T-helper 1 cell treated with Interleukin-12 subunit alpha and Interleukin-12 subunit beta and Interleukin-4 antibody, amounts not matched to agents 30 μg/mL and 1 μg/mL, for 36 hours (primary cell): ENCODE results near the gene TMCO1.
A peak's percentile ranks its signal among the peaks of the same experiment; 100 is the strongest.
"Not testable (repeated sequence)": the region's sequence is repeated elsewhere in the genome, so short reads cannot be mapped to it uniquely, and the experiment has no call there.

Source experiments
- H3K27ac Mint-ChIP-seq: one replicate; pipeline ENCODE4 v1.8.0; 2021; ENCODE audit warnings: mild to moderate bottlenecking, mixed read lengths
- H3K27me3 Mint-ChIP-seq: one replicate; pipeline ENCODE4 v1.8.0; 2021; ENCODE audit warnings: low read depth, mixed read lengths
- H3K36me3 Mint-ChIP-seq: one replicate; pipeline ENCODE4 v1.8.0; 2021; ENCODE audit warnings: low read depth, mixed read lengths
- H3K4me1 Mint-ChIP-seq: one replicate; pipeline ENCODE4 v1.8.0; 2021; ENCODE audit warnings: low read depth, mixed read lengths
- H3K4me3 Mint-ChIP-seq: one replicate; pipeline ENCODE4 v1.8.0; 2021; ENCODE audit warnings: mild to moderate bottlenecking, moderate library complexity, mixed read lengths
- H3K9me3 Mint-ChIP-seq: one replicate; pipeline ENCODE4 v1.8.0; 2021; ENCODE audit warnings: mixed read lengths

TMCO1 gene

DNA sequence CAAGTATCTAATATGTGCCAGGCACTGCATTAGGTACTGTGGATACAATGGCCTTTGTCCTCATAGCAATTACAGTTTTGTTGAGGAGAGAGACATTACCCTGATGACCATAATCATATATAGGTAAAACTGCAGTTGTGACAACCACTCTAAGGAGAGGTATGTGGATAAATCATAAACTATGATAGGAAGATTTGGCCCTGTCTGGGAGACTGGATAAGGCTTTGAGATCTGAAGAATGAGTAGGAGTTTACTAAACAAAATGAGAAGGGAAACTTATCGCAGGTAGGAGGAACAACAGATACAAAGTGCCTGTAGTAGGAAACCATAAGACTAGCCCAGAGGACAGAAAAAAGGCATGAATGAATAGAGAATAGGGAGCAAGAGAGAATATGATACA is 4.4 kb downstream of the TMCO1 start:
- no peaks in the 10 kb centered on the region for H3K9me3 Mint-ChIP-seq
- no peak overlapping the region for H3K27ac Mint-ChIP-seq
- no peak overlapping the region for H3K4me3 Mint-ChIP-seq
- H3K4me1 Mint-ChIP-seq: peaks cover 48% of the 10 kb centered on the region
- H3K27me3 Mint-ChIP-seq: no peaks in the 10 kb centered on the region
- peaks cover 57% of the 10 kb centered on the region for H3K36me3 Mint-ChIP-seq

DNA sequence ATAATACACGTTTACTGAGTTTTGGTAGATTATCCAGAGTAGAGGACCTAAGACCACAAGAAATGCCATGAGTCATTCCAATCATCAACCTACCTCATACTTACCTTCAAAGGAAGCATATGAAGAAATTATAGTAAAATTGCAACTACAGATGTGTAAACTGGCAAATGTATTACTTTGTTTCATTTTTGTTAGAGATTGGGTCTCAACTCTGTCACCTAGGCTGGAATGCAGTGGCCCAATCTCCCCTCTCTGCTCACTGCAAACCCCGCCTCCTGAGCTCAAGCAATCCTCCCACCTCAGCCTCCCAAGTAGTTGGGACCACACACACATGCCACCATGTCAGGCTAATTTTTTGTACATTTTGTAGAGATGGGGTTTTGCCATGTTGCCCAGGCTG is 5.2 kb downstream of the TMCO1 start:
- no peaks in the 10 kb centered on the region for H3K9me3 Mint-ChIP-seq
- peaks cover 43% of the 10 kb centered on the region for H3K4me1 Mint-ChIP-seq
- peaks cover 57% of the 10 kb centered on the region for H3K36me3 Mint-ChIP-seq
- H3K27ac Mint-ChIP-seq: no peak overlapping the region
- no peak overlapping the region for H3K4me3 Mint-ChIP-seq
- H3K27me3 Mint-ChIP-seq: no peaks in the 10 kb centered on the region

DNA sequence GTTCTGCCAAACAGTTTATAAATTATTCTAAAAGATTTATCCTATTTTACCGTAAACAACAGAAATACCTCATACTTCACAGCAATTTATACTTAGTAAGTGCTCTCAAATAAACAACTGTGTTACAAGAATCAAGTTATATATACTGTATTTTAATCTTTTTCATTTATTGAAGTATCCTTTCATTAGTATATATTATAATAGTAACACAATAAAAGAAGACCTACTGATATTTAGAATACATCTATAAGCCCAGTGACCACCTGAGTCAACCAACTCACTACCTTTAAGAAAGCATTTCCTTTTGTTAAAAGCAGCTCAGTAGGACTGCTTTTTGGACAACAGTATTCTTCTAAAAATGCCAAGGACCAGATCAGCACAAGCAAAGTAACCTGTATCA is 5.9 kb downstream of the TMCO1 start:
- Mint-ChIP-seq H3K36me3 (peaks cover 53% of the 10 kb centered on the region), H3K27ac (no peak overlapping the region), H3K9me3 (no peaks in the 10 kb centered on the region), H3K27me3 (no peaks in the 10 kb centered on the region), H3K4me3 (no peak overlapping the region), H3K4me1 (peaks cover 36% of the 10 kb centered on the region)

DNA sequence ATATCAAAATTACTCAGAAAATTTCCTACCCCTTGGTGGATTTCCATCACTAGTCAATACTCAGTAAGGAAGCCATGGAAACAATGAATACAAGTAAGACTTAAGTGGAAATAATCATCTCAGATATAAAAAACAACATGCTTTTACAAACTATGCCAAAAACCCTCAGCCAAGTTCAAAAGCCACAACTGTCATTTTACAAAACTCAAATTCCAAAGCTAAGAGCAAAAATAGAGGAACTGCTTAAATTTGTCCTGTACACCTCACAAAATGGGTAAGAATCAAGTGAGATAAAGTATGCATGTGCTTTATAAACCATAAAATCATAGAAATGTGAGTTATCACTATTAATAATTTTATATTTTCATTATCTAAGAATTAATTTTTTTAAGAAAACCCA is 9.6 kb downstream of the TMCO1 start:
- H3K4me1 Mint-ChIP-seq: peaks cover 18% of the 10 kb centered on the region
- H3K36me3 Mint-ChIP-seq: peaks cover 32% of the 10 kb centered on the region
- no peaks in the 10 kb centered on the region for H3K27me3 Mint-ChIP-seq
- no peaks in the 10 kb centered on the region for H3K9me3 Mint-ChIP-seq
- H3K4me3 Mint-ChIP-seq: no peak overlapping the region
- H3K27ac Mint-ChIP-seq: no peak overlapping the region

DNA sequence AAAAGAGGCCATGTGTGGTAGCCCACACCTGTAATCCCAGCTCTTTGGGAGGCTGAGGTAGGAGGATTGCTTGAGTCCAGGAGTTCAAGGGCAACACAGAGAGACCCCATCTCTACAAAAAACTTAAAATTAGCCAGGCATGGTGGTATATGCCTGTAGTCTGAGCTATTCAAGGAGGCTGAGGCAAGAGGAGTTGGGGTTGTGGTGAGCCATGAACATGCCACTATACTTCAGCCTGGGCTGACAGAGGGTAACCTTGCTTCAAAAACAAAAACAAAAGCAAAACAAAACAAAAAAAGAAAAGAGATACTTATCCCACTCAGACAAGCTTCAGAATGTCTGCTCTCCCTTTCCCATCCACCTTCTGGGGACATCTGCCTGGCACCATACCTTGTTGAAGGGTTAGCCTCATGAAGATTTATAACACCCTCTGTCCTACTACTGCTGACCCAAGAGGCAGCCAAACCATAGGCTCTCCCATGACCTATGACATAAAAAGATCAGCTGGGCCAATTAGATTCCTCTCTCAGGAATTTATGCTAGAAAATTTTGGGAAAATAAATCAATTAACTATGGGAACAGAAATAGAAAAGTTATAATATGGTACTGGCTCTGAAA is 13.2 kb downstream of the TMCO1 start:
- H3K9me3 Mint-ChIP-seq: no peaks in the 10 kb centered on the region

DNA sequence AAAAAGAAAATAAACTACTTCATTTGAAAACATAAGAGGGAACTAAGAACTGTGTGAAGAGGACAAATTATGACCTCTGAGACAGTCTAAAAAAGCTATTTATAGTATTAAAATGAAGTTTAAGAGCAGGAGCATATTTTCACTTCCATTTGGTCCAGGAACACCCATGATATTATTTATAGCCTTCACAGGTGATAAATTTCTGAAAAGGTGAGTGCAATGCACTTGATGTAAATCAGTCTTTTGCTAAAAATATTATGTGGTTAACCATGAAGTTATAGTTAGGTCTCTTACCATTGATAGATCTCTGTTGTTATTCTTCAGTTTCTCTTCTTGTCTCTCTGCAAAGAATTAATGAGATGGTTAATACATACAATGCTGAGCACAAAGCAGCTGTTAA is 14.7 kb downstream of the TMCO1 start:
- Mint-ChIP-seq H3K4me3 (no peak overlapping the region), H3K4me1 (peaks cover 10% of the 10 kb centered on the region), H3K27ac (no peak overlapping the region), H3K9me3 (no peaks in the 10 kb centered on the region), H3K36me3 (peaks cover 27% of the 10 kb centered on the region), H3K27me3 (no peaks in the 10 kb centered on the region)

More for the DNA sequence above, 13.2 kb downstream of the TMCO1 start:
- Mint-ChIP-seq H3K4me1 (peaks cover 10% of the 10 kb centered on the region), H3K4me3 (no peak overlapping the region), H3K27ac (peak overlapping the region; percentile 18), H3K36me3 (peaks cover 34% of the 10 kb centered on the region), H3K27me3 (no peaks in the 10 kb centered on the region)

DNA sequence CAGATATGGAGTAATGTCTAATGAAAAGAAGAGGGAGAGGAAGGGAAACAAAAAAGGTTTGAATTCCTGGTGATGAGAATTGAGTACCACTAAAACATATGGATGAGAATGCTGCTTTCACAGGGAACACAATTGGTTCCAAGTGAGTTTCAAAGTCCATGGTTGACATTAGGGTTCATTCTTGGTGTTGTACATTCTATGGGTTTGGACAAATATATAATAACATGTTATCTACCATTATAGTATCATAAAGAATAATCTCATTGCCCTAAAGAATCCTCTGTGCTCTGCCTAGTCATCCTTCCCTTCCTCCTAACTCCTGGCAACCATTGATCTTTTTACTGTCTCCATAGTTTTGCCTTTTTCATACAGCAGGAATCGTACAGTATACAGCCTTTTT is 20.1 kb downstream of the TMCO1 start:
- no peaks in the 10 kb centered on the region for H3K4me1 Mint-ChIP-seq
- H3K27ac Mint-ChIP-seq: peak overlapping the region; percentile 62
- H3K36me3 Mint-ChIP-seq: peaks cover 20% of the 10 kb centered on the region

DNA sequence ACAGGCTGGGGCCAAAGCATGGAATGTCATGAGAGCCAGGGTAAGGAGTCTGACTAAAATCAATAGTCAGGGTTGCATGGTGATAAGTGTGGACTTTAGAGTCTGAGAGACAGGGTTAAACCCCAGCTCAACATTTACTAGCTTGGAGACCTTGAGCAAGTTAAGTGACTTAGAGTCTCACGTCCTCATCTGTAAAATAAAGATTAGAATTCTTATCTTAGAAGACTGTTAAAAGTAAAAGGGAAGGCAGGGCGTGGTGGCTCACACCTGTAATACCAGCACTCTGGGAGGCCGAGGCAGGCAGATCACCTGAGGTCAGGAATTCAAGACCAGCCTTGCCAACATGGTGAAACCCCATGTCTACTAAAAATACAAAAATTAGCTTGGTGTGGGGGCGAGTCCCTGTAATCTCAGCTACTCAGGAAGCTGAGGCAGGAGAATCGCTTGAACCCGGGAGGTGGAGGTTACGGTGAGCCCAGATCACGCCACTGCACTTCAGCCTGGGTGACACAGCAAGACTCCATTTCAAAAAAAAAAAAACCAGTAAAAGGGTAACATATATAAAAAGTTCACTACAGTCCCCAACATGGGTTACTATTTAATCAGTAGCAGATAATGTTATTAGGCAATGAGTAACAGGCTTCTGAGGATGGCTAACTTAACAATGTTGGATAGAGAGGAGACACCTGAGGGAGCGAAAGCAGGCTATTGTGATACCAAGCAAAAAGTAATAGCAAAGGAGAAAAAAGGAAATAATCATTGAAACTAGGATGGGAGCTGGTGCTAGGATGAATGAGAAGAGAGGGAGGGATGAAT is 20.8 kb downstream of the TMCO1 start:
- no peaks in the 10 kb centered on the region for H3K27me3 Mint-ChIP-seq
- H3K9me3 Mint-ChIP-seq: no peaks in the 10 kb centered on the region
- H3K36me3 Mint-ChIP-seq: peaks cover 18% of the 10 kb centered on the region
- H3K4me3 Mint-ChIP-seq: no peak overlapping the region
- H3K27ac Mint-ChIP-seq: no peak overlapping the region
- H3K4me1 Mint-ChIP-seq: no peaks in the 10 kb centered on the region

More for the DNA sequence above, 20.1 kb downstream of the TMCO1 start:
- Mint-ChIP-seq H3K4me3 (no peak overlapping the region), H3K27me3 (no peaks in the 10 kb centered on the region), H3K9me3 (no peaks in the 10 kb centered on the region)

DNA sequence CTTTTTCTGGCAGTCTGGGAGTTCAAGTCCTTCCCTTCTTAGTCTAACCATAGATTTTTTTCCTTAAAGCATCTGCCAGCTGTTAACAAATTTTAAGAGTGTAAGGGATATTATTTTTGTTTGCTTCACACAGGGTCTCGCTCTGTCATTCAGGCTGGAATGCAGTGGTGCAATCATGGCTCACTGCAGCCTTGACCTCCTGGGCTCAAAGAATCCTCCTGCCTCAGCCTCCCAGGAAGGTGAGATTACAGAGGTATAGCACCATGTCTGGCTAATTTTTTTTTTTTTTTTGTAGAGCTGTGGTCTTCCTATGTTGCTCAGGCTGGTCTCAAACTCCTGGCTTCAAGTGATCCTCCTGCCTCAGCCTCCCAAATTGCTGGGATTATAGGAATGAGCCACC is 23.8 kb downstream of the TMCO1 start:
- H3K4me1 Mint-ChIP-seq, H3K9me3 Mint-ChIP-seq, H3K4me3 Mint-ChIP-seq, H3K27ac Mint-ChIP-seq, H3K27me3 Mint-ChIP-seq: not testable (repeated sequence)
- peaks cover 38% of the 10 kb centered on the region for H3K36me3 Mint-ChIP-seq

DNA sequence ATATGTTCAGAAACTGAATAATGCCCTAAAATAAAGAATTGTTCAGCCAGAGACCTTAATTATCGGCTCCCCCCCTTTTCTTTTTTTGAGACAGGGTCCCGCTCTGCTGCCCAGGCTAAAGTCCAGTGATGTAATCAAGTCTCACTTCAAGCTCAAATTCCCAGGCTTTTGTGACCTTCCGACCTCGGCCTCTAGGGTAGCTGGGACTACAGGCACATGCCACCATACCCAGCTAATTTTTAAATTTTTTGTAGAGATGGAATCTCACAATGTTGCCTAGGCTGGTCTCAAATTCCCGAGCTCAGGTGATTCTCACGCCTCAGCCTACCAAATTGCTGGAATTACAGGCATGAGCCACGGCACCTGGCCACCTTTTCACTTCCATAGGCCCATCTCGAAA is 26.5 kb downstream of the TMCO1 start:
- Mint-ChIP-seq H3K4me3 (no peak overlapping the region), H3K27ac (no peak overlapping the region)

DNA sequence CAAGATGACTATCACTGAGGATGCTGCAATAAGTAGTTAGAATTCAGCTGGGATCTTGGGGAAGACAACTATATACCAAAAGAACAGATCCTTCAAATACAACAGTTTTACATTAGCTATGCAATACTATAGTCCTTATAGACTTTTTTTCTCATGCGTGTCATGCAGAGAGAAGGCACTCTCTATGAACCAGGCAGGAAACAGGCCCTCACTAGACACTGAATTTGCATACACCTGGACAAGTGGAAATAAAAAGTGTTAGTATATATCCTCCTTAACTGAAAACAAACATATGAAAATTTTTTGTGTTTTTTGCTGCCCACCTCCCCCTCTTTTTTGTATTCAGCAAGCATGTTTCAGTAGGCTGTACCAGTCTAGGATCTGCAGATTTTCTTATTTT is 29.9 kb downstream of the TMCO1 start:
- Mint-ChIP-seq H3K4me1 (peaks cover 7% of the 10 kb centered on the region), H3K4me3 (no peak overlapping the region), H3K27ac (no peak overlapping the region), H3K27me3 (no peaks in the 10 kb centered on the region), H3K36me3 (peaks cover 39% of the 10 kb centered on the region), H3K9me3 (no peaks in the 10 kb centered on the region)

More for the DNA sequence above, 26.5 kb downstream of the TMCO1 start:
- H3K4me1 Mint-ChIP-seq: peaks cover 4% of the 10 kb centered on the region
- peaks cover 39% of the 10 kb centered on the region for H3K36me3 Mint-ChIP-seq
- no peaks in the 10 kb centered on the region for H3K27me3 Mint-ChIP-seq
- H3K9me3 Mint-ChIP-seq: no peaks in the 10 kb centered on the region

DNA sequence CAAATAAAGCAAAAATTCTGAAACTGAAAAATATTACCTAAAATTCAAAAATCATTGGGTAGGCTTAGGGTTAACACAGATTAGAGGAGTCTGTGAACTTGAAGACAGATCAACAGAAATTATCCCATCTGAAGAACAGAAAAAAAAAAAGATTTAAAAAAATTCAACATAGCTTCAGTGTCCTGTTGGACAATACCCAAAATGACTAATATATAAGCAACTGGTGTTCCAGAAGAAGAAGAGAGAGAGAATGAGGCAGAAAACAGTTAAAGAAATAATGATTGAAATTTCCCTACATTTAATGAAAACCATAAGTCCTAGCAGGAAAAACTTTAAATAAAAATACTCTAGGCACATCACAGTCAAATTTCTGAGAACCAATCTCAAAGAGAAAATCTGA is 31.5 kb downstream of the TMCO1 start:
- Mint-ChIP-seq H3K9me3 (no peaks in the 10 kb centered on the region), H3K4me3 (no peak overlapping the region), H3K27ac (no peak overlapping the region), H3K27me3 (no peaks in the 10 kb centered on the region), H3K36me3 (peaks cover 30% of the 10 kb centered on the region), H3K4me1 (peaks cover 7% of the 10 kb centered on the region)

DNA sequence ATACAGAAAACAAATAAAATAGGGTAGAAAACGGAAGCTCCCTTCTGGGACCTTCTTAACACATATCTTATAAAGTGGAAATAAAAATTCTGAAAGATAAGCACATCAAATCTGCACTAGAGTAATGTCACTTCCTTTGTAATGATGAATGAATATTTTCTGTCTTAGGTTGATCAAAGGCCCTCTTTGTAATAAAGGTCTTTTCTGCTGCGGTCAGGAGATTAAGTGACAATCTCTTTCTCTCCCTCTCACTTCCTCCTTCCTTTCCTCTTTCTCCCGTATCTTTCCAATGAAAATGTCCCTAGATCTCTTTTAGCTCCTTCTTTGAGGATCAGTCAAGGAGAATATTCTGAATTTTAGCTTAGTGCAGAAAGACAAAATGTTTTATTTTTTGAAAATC is 33.8 kb downstream of the TMCO1 start:
- Mint-ChIP-seq H3K9me3 (no peaks in the 10 kb centered on the region), H3K27ac (no peak overlapping the region), H3K36me3 (peaks cover 13% of the 10 kb centered on the region), H3K4me1 (peaks cover 5% of the 10 kb centered on the region), H3K4me3 (no peak overlapping the region), H3K27me3 (no peaks in the 10 kb centered on the region)

DNA sequence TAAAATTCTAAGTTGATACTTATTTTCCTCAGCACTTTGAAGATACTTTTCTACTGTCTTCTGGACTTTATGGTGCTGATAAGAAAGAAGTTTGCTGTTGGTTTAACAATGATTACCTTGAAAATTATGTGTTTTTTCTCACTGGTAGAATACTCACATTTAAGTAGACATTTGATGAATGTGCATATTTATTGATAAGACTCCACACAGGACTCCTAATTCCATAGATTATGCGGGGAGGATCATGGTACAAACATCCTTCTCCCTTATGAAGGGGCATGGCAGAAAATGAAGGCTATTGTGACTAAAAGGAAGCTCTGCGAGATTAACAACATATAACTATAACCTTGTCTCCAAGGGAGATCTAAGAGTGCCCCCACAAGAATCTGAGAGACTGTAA is 41.8 kb downstream of the TMCO1 start:
- Mint-ChIP-seq H3K27me3 (no peaks in the 10 kb centered on the region), H3K4me3 (no peak overlapping the region), H3K9me3 (no peaks in the 10 kb centered on the region), H3K36me3 (peaks cover 19% of the 10 kb centered on the region), H3K4me1 (no peaks in the 10 kb centered on the region), H3K27ac (no peak overlapping the region)

DNA sequence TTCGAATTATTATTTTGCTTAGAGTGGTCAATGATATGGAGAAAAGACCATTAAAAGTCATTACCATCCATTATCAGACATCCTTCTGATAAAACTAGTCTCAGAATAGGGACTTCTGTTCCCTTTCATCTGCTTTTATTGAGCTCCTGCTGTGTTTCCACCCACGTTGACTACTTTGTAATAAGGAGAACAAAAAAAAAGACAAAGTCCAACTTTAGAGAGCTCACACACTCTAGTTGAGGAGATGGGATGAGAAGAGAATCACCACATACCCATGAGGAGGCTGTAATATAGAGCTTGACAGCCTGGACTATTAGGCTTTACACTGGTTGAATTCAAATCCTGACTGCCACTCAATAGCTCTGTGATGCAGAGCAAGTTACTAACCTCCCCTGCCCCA is 42.5 kb downstream of the TMCO1 start:
- H3K27ac Mint-ChIP-seq: no peak overlapping the region
- no peak overlapping the region for H3K4me3 Mint-ChIP-seq
- H3K9me3 Mint-ChIP-seq: no peaks in the 10 kb centered on the region
- H3K36me3 Mint-ChIP-seq: peaks cover 19% of the 10 kb centered on the region
- no peaks in the 10 kb centered on the region for H3K27me3 Mint-ChIP-seq
- H3K4me1 Mint-ChIP-seq: no peaks in the 10 kb centered on the region
